ENCODE results near the gene FOXC2.

Gene FOXC2

GRCh38 chr16:86605950-86606349 is 39.3 kb downstream of the FOXC2 start:
- no peak for TF ChIP-seq CTCF (IDR thresholded peaks at IDR 0.05; ENCODE audit: borderline replicate concordance, insufficient read depth, low read depth, low read length)
- H3K4me3 ChIP-seq (ENCODE audit: low read depth, low read length), result no peak overlapping the region

- TF ChIP-seq CTCF (IDR thresholded peaks at IDR 0.05; ENCODE audit: borderline replicate concordance, insufficient read depth, low read depth, low read length), result no peak
- no peak overlapping the region for H3K4me3 ChIP-seq (ENCODE audit: low read depth, low read length)
These were observed 41.7 kb downstream of the FOXC2 start for GRCh38 chr16:86608301-86608747.

GRCh38 chr16:86609115-86609514 is 42.5 kb downstream of the FOXC2 start:
- no peak overlapping the region for H3K4me3 ChIP-seq (ENCODE audit: low read depth, low read length)
- TF ChIP-seq CTCF (IDR thresholded peaks at IDR 0.05; ENCODE audit: borderline replicate concordance, insufficient read depth, low read depth, low read length), result no peak

GRCh38 chr16:86609661-86610060 is 43.0 kb downstream of the FOXC2 start:
- H3K4me3 ChIP-seq (ENCODE audit: low read depth, low read length), result no peak overlapping the region
- TF ChIP-seq CTCF (IDR thresholded peaks at IDR 0.05; ENCODE audit: borderline replicate concordance, insufficient read depth, low read depth, low read length), result no peak

GRCh38 chr16:86610779-86611524 is 44.3 kb downstream of the FOXC2 start:
- TF ChIP-seq CTCF (IDR thresholded peaks at IDR 0.05; ENCODE audit: borderline replicate concordance, insufficient read depth, low read depth, low read length), result no peak
- H3K4me3 ChIP-seq (ENCODE audit: low read depth, low read length), result no peak overlapping the region

- TF ChIP-seq CTCF (IDR thresholded peaks at IDR 0.05; ENCODE audit: borderline replicate concordance, insufficient read depth, low read depth, low read length), result no peak
- H3K4me3 ChIP-seq (ENCODE audit: low read depth, low read length), result no peak overlapping the region
These were observed 44.9 kb downstream of the FOXC2 start for GRCh38 chr16:86611525-86611855.

- TF ChIP-seq CTCF (IDR thresholded peaks at IDR 0.05; ENCODE audit: borderline replicate concordance, insufficient read depth, low read depth, low read length), result no peak
These were observed 45.3 kb downstream of the FOXC2 start for GRCh38 chr16:86611941-86612340.

More at GRCh38 chr16:86611941-86612340, 45.3 kb downstream of the FOXC2 start:
- H3K4me3 ChIP-seq (ENCODE audit: low read depth, low read length), result no peak overlapping the region
